SHP77 treated with DMSO at 0.1 percent for 48 hours (cell line): ENCODE measurements around the gene UGP2.
"Not testable (repeated sequence)": the region's sequence is repeated elsewhere in the genome, so short reads cannot be mapped to it uniquely, and the experiment has no call there.

Source experiments
- DNase-seq: peaks from one replicate; lab custom pipeline; 2025; lab: John Stamatoyannopoulos, UW

UGP2 gene

DNA sequence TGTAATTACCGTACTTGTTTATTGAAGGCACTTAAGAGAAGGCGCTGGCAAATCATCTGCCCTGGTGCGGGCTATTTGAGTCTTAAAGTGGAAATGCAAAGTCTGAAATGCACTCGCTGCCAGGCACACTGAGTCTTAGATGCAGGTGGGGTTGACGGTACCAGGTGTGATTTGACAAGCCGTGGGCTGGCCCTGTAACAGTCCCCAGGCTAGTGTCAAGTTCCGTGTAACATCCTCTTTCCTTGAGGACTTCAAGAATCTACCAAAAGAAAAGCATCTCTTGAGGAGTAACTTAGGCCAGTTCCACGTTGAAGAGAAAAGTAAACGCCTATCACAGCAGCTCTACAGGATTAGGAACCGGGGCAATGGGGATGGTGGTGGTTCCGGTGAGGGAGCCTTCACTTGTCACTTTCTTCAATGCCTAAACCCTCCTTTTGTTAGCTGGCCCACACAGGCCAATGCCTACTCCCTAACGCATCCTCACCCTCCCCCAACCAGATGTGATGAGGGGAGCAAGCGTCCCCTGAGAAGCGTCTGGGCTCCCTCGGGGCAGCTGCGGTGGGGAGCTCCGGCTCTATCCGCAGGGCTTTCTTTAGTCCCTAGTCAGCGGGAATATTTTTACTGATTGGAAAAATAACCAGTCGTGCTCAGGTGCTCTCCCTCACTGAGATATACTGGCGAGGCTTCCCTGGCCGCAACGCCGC, 1.5 kb upstream of the UGP2 start:
- DNase-seq, result no peak

DNA sequence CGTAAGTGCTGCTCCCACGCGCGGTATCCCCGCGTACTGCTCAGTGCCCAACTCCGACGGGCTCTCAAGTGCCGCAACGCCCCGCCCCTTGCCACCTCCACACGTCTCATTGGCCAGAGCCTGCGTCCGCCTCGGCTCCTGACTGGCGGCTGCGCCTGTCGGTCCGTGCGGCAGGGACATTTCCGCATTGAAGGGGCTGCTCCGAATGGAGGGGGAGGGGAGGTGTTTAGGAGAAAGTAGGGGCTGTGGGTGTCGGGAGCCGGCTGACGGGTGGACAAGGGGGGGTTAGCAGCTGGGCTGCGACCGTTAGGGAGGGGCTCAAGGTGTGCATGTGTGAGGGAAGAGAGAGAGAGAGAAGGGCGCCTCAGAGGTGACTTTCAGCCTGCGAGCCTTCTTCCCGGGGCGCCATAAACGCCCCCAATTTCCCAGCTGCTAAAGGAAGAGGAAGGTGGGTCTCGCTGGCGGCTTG, 877 bp upstream of the UGP2 start:
- peak; percentile 94 for DNase-seq

DNA sequence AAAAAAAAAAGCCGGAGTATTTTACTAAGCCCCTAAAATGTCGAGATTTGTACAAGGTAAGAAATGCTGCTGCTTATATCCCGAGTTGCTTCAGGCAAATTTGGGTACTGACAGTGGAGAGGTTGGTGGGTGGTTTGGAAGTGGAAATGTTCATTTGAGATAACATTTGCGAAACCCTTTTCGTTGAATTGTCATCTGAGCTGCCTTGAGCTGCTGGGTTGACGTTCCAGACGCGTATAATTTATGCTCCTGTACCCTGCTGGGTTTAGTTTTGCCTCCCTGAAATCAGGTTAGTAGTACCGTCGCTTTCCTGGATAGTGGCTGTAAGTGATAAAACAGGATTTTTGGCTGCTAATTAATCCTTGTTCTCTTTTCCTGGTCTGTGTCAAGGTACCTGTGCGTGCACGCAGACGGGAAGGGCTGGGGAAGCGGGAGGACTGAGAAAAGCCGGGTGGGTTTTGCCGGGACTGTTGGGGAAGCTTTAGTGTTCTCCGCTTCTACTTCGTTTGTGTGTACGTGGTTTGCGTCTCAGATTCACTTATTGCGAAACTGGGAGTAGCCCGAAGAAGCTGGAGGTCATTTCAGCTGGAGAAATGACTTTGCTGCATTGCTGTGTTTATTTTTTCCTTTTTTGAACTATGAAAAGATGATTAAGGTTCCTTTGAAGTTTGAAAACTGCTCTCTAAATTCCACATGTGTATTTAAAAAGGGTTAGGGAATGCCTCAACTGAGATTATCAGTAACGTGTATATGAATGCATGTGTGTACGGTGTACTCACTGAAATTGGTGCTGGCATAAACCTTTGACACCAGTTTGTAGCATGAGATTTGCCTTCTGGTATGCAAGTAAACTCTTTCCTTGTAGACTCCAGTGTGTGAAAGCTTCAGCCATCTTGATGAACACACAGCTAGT, 709 bp downstream of the UGP2 start:
- no peak for DNase-seq

DNA sequence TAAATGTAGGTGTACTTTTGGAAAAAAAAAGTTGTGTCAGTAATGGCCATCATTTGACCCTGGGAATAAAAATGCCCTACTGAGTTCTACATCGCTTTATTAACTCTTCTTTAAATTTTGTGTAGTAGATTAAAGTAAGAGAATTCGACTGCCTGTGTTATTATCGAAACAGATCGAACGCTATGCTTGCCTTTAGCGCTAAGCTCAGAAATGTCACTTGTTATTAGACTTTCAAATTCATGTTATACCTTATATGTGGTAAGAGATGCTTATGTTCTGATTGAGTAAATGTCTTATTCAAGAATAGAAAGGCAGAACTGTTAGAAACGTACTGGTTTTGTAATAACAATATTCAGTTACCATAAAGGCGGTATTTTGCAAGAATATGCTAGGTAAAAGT, 1.4 kb downstream of the UGP2 start:
- DNase-seq, result no peak

DNA sequence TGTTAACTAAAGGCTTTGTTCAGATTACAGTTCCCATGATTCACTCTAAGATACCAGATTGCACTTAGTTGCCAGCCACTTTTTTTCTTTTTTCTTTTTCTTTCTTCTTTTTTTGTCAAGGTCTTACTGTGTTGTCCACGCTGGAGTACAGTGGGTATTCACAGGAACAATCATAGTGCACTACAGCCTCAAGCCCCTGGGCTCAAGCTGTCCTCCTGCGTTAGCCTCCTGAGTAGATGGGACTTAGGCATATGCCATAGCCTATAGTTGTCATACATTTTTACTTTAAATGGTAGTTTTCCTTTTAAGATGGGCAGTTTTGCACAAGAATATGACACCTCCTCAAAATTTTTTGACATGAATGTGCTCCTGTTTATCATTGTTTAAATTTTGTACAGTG, 2.1 kb downstream of the UGP2 start:
- no peak for DNase-seq

DNA sequence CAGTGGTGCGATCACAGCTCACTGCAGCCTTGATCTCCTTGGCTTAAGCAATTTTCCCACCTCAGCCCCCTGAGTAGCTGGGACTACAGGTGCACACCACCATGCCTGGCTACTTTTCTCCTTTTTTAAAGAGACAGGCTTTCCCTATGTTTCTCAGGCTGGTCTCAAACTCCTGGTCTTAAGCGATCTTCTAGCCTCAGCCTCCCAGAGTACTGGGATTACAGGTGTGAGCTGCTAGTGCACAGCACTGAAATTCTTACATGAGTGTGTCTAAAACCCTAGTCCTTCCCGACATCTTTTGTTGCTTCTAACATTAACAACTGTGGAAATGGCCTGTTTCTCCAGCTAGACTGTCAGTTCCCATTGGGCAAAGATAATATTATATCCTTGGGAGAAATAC, 2.9 kb downstream of the UGP2 start:
- DNase-seq, result no peak

DNA sequence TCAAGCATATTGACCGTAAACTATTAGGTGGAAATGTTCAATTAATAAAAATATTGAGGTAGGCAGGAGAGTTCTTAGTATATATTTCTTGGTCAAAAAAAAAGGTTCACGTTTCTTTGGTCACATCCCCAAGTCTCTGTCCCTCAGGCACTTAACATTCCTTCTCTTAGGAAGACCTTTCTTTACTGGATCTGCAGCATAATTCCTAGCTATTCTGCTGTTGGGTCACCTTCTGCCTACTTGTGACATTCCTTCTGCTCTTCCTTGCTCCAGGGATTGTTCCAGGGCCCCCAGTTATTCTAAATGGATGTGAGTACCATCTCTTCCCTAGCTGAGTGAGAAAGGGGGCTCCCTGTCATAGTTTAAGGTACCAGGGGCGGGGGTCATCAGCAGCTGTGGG, 4.2 kb downstream of the UGP2 start:
- no peak for DNase-seq

DNA sequence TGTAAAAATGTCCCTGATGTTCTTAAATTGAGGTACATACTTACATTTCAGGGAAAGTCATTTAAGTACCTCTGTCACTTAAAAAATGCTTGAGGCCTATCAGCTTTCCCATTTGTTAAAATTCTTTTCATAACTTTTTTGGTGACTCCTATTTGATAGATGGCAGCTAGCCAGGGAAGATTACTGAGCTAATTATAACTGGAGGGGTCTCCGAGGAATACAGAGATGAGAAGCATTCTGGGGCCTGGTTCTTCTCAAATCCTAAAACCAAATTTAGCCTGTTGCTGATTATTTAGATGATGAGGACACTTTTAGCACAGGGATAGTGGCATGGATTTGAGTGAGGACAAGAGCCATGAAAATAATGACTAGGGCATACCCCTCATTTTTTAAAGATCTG, 4.8 kb downstream of the UGP2 start:
- DNase-seq, result no peak

DNA sequence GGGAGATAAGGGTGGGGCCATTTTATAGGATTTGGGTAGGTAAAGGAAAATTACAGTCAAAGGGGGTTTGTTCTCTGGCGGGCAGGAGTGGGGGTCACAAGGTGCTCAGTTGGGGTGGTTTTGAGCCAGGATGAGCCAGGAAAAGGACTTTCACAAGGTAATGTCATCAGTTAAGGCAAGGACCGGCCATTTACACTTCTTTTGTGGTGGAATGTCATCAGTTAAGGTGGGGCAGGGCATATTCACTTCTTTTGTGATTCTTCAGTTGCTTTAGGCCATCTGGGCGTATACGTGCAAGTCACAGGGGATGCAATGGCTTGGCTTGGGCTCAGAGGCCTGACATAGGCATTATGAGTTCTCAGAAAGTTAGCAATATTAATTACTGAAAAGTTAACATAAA, 5.9 kb downstream of the UGP2 start:
- DNase-seq, result not testable (repeated sequence)

DNA sequence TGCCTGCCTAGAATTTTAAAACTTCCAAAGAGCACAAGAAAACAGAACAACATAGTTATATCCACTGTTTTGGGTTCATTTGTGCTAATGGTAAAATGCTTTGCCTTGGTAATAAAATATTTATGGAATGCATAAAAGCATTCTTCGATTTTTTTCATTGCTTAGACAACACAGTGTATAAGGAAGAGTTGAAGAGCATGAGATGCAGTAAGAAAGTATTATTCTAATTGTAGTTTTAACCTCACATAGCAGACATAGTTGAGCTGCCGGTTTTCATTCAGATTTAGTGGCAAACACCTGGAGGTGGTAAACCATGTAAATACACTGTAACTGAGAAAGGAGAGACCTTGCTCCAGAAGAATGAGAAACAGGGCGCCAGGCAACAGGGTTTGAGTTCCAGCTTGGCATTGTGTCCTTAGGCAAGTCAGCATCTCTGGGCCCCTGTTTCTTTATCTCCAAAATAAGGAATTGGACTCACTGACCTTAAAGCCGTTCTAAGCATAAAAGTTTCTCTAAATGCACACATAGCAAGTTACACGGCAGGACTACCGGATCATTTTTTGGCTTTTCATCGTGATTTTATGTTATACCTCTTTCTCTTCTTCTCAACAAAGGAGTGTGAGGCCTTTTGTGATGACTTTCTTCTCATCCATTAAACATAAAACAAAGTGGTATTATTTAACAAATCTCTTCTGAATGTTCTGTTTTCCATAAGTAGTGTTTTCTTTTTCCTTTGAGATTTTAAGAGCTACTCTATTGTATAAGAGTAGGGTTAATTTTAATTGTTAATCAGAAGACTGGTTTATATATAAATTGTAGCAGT, 7.9 kb downstream of the UGP2 start:
- no peak for DNase-seq

DNA sequence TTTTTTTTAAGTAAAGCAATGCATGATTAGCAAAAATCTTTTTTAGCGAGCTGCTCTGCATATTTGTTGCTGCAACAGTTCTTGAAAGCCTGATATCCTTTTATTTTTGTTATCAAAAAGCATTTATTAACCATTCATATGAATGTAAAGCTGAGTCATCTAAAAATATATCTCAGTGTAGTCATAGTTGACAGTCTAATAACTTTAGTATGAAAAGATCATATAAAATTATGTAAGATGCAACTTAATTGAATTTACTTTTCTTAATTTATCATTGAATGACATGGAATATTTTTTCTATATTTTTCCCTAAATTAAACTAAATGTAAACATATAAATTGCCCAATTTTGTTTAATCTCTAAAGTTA, 8.5 kb downstream of the UGP2 start:
- no peak for DNase-seq

DNA sequence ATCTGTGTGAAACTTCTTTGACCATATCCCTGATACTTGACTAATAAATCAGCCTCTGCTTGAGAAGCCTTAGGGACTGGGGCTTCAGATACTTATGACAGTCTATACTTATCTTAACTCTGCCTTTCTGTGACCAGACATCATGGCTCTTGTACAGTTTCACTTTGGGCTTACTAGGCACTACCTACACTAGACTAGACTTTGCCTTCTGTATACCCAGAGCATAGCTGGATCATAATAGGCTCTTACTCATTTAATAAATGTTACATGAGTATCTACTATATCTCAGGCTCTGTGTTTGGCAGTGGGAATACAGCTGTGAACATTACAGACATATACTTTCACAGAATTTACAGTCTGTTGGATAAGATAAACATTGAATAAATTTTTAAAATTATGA, 9.0 kb downstream of the UGP2 start:
- DNase-seq, result no peak

DNA sequence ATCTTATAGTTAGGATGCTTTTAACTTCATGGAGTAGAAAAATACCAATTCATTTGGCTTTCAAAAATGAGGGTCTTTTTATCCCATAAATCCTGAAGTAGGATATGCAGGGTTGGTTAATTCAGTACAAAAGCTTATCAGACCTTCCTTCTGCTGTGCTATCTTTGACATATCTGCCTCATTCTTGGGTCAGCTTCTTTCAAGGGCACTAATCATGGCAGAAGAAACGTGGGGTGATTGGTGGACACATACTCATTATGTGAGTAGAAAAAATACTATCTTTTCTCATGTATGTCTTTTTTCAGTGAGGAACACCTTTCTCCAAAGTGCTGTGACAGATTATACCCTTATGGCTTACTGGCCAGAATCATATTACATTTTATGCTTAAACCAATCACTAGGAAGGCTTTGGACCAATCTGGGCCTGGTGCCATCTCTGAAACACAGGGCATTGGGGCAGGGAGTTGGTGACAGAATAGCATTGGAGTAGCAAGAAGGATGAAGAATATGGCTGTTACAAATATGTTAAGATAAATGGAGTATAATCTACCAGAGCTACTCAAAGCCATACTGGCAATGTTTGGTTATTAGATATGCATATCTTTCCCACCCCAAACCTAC, 10.1 kb downstream of the UGP2 start:
- no peak for DNase-seq

DNA sequence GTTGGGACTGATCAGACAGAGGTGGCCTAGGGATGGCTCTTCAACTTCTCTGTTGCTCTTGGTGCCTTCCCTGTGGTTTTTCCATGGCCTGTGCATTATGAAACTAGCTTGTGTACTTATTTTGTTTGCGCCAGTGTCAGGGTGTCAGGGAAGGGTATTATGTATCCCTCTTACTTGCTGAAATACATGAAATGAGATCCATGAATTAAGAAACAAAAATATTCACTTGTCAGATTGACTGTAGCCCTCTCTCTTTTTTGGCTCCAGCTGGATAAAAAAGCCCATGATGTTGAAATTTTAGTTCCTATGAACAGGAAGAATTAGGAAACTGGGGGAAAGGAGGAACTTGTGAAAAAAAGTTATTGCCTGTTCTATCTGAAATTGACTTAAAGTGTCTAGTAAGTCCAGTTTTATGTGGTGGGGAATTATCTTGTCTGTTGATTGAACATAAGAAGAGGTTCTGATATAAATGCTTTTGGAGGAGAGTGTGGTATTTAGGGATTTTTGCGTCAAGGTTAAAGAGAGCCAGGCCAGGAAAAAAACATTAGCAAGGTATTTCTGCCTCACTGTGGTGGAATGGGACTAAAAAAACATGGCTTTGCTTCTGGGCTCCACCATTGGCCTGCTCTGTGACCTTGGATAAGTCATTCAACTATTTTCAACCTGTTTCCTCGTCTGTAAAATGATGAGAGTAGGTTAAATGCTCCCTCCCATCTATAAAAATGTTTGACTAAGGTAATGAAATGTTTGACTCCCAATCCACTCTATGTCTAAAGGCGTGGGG, 12.0 kb downstream of the UGP2 start:
- DNase-seq, result no peak

DNA sequence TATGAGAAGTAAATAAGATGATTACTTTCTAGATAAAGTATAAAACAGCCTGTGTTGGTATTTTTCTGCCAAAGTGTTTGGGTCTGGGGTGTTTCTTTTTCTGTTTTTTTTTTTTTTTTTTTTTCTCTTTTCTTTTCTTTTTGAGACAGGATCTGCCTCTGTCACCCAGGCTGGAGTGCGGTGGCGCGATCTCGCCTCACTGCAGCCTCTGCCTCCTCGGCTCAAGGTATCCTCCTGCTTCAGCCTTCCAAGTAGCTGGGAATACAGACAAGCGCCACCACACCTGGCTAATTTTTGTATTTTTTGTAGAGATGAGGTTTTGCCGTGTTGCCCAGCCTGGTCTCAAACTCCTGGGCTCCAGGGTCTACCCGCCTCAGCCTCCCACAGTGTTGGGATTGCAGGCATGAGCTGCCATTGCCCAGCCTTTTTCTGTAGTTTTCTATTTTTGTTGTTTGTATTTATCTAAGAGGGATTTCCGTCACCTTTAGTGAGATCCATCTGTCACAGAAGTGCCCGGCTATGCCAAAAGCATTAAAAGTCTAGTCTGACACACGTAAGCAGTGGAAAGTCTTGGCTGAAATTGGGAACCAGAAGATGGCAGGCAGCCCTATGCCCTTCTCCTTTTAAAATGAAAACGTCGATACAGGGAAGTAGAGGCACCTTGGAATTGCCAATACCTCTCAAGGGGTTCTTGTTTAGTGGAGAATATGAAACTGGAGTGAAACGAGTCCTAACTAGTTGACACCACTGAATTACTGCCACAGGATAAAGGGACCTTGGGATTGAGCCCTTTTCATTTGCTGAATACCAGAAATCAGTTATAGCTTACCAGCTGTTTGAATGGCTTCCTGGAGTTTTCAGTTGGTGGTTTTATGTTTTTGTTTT, 14.0 kb downstream of the UGP2 start:
- DNase-seq, result no peak

DNA sequence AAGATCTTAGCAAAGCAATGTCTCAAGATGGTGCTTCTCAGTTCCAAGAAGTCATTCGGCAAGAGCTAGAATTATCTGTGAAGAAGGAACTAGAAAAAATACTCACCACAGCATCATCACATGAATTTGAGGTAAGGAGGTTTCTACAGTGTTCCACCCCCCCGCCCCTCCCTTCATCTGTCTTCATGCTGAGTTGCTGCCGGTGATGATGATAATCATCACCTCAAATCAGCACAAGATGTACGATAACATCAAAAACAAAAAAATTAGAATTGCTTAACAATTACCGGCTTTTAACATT, 14.6 kb downstream of the UGP2 start:
- DNase-seq, result no peak

DNA sequence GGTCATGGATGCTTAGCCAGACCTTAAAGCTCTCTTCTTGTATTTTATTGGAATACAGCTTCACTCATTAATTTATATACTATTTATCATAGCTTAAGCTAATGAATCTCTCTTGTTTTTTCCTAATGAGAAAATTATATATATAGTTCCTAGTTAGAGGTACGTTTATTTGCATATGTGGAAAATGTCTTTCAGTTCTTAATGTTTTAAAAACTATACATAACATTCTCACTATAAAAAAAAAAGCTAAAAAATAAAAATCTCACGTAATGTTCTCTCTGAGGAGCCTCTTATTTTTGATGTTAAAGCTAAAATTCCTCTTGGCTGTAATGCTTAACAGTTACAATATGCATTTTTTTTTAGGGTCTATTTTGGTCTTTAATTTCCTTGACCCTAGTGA, 16.6 kb downstream of the UGP2 start:
- no peak for DNase-seq

DNA sequence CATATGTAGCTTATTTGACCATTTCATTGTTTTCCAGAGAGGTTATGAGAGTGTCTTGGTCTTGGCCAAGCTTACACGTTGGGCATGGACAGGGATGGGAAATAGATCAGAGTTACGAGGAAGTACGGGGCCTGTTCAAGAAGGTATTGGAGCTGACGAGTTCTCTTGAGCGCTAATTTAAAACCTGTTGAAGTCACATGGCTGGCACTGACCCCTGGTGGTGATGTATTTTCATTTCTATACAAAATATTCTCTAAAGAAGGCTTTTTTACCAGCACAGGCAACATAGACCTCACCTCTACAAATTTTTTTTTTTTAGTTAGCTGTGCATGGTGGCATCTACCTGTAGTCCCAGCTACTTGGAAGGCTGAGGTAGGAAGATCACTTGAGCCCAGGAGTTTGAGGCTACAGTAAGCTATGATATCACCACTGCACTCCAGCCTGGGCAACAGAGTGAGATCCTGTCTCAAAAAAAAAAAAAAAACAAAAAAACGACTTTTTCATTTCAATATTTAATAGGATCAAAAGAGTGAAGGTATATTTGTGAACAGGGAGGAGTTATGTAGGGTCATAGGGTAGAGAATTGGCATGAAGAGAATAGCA, 19.6 kb downstream of the UGP2 start:
- peak; percentile 28 for DNase-seq

DNA sequence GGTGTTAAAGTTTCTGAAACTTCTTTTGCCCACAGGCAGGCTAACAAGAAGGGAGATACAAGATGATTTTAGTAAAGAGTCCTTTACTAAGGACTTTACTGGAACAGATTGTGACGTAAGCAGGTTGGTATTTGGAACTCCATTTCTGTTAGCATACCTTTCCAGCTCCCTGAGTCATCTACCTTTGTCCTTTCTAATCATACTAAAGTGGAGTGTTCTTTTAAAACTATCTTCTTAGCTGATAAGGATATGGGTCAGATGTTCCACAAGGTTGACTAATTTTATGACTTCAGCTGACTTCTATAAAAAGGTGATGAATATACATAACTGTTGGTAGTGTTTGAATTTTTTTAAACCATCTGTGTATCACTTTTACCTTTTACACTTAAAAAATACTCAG, 21.1 kb downstream of the UGP2 start:
- no peak for DNase-seq

DNA sequence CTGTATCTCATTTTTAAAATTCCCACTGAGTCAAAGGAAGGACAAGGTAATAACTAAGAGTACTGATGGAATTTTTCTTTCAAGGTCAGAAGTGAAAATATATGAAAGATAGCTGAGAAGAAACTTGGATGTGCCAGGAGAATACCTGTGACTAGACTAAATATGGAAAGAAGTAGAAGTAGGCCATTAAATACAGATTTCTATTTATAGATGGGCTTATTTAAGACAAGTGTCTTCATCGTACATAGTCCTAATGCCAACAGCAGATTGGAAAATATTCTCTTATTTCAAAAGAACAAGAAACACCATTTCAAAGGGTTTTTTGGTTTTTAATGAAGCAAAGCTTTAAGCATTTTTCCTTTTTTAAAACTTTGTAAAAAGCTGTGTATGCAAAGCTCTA, 22.0 kb downstream of the UGP2 start:
- DNase-seq, result no peak
